Mucosa of descending colon (tissue), 3 donors: ENCODE results near the gene SMAD4. TPM values are rescaled to one million over a fixed set of nuclear protein-coding genes. Genes with fewer than 3 reads are reported as not detected.

Source experiments
- ATAC-seq: fragments of 200-7000 bp; cut with Tn5 transposase; one replicate; pipeline ENCODE4 v1.9.1; 2020; ENCODE audit warnings: mild to moderate bottlenecking, moderate library complexity
- DNase-seq, 3 donors: peaks; one replicate each; pipeline ENCODE4 v3.0.0-alpha.2; 2020
- H3K36me3 ChIP-seq: fragments of 200-600 bp; one replicate; pipeline ENCODE4 v1.8.0; 2021; ENCODE audit warnings: low read depth, mild to moderate bottlenecking
- H3K4me1 ChIP-seq: fragments of 200-600 bp; one replicate; pipeline ENCODE4 v1.8.0; 2021; ENCODE audit warnings: low read depth, mild to moderate bottlenecking
- H3K4me3 ChIP-seq: fragments of 200-600 bp; one replicate; pipeline ENCODE4 v1.8.0; 2021; ENCODE audit warnings: mild to moderate bottlenecking
- H3K9me3 ChIP-seq: fragments of 200-600 bp; one replicate; pipeline ENCODE4 v1.8.0; 2021; ENCODE audit warnings: mild to moderate bottlenecking
- CTCF ChIP-seq: fragments of 200-600 bp; IDR thresholded peaks from one replicate; pipeline ENCODE4 v1.8.0; 2022; ENCODE audit warnings: antibody characterized with exemption, mild to moderate bottlenecking
- intact Hi-C, 2 donors: fragments of 100-400 bp; cut with DNase I in 1 of 2; cut with micrococcal nuclease in 1 of 2; formaldehyde crosslinking; loops; one replicate each; pipeline versions ENCODE4 v1.11.0 to v1.11.1; 2022; cut with DNase I, micrococcal nuclease
- total RNA-seq, 3 donors: library from RNA; stranded (reverse); fragmentation: NEBNext Ultra II Directional in 2 of 3; extraction: Animal tissue kit (Norgen Biotek cat#: 25700) in 2 of 3; gene quantifications; one replicate each; pipeline versions ENCODE4 v1.2.1 to v1.2.4, GENCODE V29; 2021 to 2023
- donor health status: DM: no; HTN: no; CAD: no; lungs with moderate emphysema.
- donor health status: DM: no; HTN: no; CAD: no.
- donor health status: DM: no; HTN: yes; CAD: no.

The SMAD4 gene
- total RNA-seq, 3 donors from 2014 or later = 78.7 to 131 (median 93.1) TPM

GRCh38 chr18:51123936-51124486 lies 94.0 kb downstream of the SMAD4 start:
- intact Hi-C loops = no loop called here

GRCh38 chr18:51125976-51126375 lies 96.0 kb downstream of the SMAD4 start:
- no peak for ATAC-seq

More at GRCh38 chr18:51123936-51124486, 94.0 kb downstream of the SMAD4 start:
- H3K4me1 ChIP-seq = no peaks in the 10 kb centered on the region
- H3K9me3 ChIP-seq = no peaks in the 10 kb centered on the region
- H3K36me3 ChIP-seq = no peaks in the 10 kb centered on the region
- no peak for TF ChIP-seq CTCF
- no peak for DNase-seq
- H3K4me3 ChIP-seq = no peak overlapping the region
- ATAC-seq = no peak

GRCh38 chr18:51127664-51128063 lies 97.7 kb downstream of the SMAD4 start:
- no peak for TF ChIP-seq CTCF
- intact Hi-C loops = no loop called here
- Histone ChIP-seq H3K4me1 (no peaks in the 10 kb centered on the region), H3K9me3 (no peaks in the 10 kb centered on the region), H3K36me3 (no peaks in the 10 kb centered on the region), H3K4me3 (no peak overlapping the region)
- ATAC-seq (no peak), DNase-seq (no peak)

More at GRCh38 chr18:51125976-51126375, 96.0 kb downstream of the SMAD4 start:
- DNase-seq = no peak
- Histone ChIP-seq H3K36me3 (no peaks in the 10 kb centered on the region), H3K9me3 (no peaks in the 10 kb centered on the region), H3K4me3 (no peak overlapping the region), H3K4me1 (no peaks in the 10 kb centered on the region)
- no peak for TF ChIP-seq CTCF
- intact Hi-C loops = no loop called here

- H3K9me3 ChIP-seq = no peaks in the 10 kb centered on the region
- ATAC-seq (no peak), DNase-seq (no peak)
- H3K4me3 ChIP-seq = no peak overlapping the region
- intact Hi-C loops = no loop called here
- H3K4me1 ChIP-seq = no peaks in the 10 kb centered on the region
- H3K36me3 ChIP-seq = no peaks in the 10 kb centered on the region
- no peak for TF ChIP-seq CTCF
These were observed 98.5 kb downstream of the SMAD4 start for GRCh38 chr18:51128533-51128932.

GRCh38 chr18:51132256-51132935 lies 102.4 kb downstream of the SMAD4 start:
- DNase-seq = no peak
- Histone ChIP-seq H3K4me1 (no peaks in the 10 kb centered on the region), H3K4me3 (no peak overlapping the region), H3K36me3 (no peaks in the 10 kb centered on the region), H3K9me3 (no peaks in the 10 kb centered on the region)
- TF ChIP-seq CTCF = no peak
- intact Hi-C loops = no loop called here
- no peak for ATAC-seq
